OCI-LY3 (cell line): ENCODE results near the gene ARID5A.
"Not testable (repeated sequence)": the region's sequence is repeated elsewhere in the genome, so short reads cannot be mapped to it uniquely, and the experiment has no call there.

Source experiments
- H2AFZ ChIP-seq: fragments of 200-600, 300-600 bp; shearing (Covaris generic); 2 replicates; pipeline ENCODE4 v1.6.0; 2014; ENCODE audit warnings: antibody characterized with exemption, low read depth, low read length
- H3K27ac ChIP-seq: fragments of 200-600, 300-600 bp; sonication (generic); 2 replicates; pipeline ENCODE4 v1.5.1; 2014; ENCODE audit warnings: mild to moderate bottlenecking, low read length, moderate library complexity, mixed read lengths
- H3K27me3 ChIP-seq: fragments of 200-600, 300-600 bp; sonication (generic); 2 replicates; pipeline ENCODE4 v1.6.1; 2014; ENCODE audit warnings: low read depth, low read length, mixed read lengths
- H3K36me3 ChIP-seq: fragments of 200-600, 300-600 bp; sonication (generic); replicated peaks from 2 replicates; pipeline ENCODE3; 2014; ENCODE audit warnings: low read depth, low read length, mixed read lengths
- H3K4me1 ChIP-seq: fragments of 300-600, 200-600 bp; sonication (generic); 2 replicates; pipeline ENCODE4 v1.6.1; 2014; ENCODE audit warnings: low read length, mixed read lengths
- H3K4me2 ChIP-seq: fragments of 200-600, 300-600 bp; sonication (generic); 2 replicates; pipeline ENCODE4 v1.6.1; 2014; ENCODE audit warnings: low read length, mixed read lengths
- H3K4me3 ChIP-seq: fragments of 300-600, 200-600 bp; sonication (generic); 2 replicates; pipeline ENCODE4 v1.5.1; 2014; ENCODE audit warnings: antibody characterized with exemption, mild to moderate bottlenecking, low read length, moderate library complexity
- H3K79me2 ChIP-seq: fragments of 300-600, 200-600 bp; shearing (Covaris generic); 2 replicates; pipeline ENCODE4 v1.6.1; 2014; ENCODE audit warnings: mild to moderate bottlenecking, low read length, mixed read lengths
- H3K9ac ChIP-seq: fragments of 300-600, 200-600 bp; shearing (Covaris generic); 2 replicates; pipeline ENCODE4 v1.6.0; 2014; ENCODE audit warnings: mild to moderate bottlenecking, low read length, moderate library complexity
- H3K9me3 ChIP-seq: fragments of 200-600, 300-600 bp; shearing (Covaris generic); 2 replicates; pipeline ENCODE4 v1.6.1; 2014; ENCODE audit warnings: low read length, mixed read lengths; ENCODE audit not compliant: insufficient read depth
- H4K20me1 ChIP-seq: fragments of 200-600, 300-600 bp; sonication (generic); 2 replicates; pipeline ENCODE4 v1.6.1; 2016; ENCODE audit warnings: low read length, mixed read lengths; ENCODE audit not compliant: insufficient read depth
- EZH2phosphoT487 ChIP-seq: fragments of 200-600 bp; shearing (Covaris generic); IDR thresholded peaks from 2 replicates; pipeline ENCODE4 v1.6.1; 2018; ENCODE audit warnings: antibody characterized with exemption, mixed run types, low read depth
- TF ChIP-seq, protein P1 (sequence below): fragments of 200-600, 300-600 bp; sonication (generic); IDR thresholded peaks from 2 replicates; pipeline ENCODE4 v1.5.1; 2014; ENCODE audit warnings: antibody characterized with exemption, low read length, low read depth

ARID5A gene

DNA sequence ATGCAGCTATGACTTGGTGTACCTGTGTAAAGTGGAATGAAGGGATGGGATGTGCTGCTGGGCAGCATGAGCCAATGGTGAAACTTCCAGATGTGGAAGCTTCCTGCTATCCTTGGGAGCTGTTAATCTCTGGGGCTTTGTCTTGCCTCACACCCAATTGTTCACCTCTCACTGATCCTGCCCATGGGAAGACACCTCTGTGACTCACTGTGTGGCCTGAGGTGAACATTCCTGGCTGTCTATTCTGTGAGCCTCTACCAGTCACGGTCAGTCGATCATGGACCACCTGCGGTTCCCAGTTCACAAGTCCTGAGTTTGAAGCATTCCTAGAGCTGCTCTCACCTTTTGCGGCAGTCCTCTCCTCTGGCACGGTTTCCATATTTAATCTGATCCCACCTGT lies 43.5 kb upstream of the ARID5A start:
- Histone ChIP-seq H3K4me2 (no peak overlapping the region), H3K9me3 (peaks cover 13% of the 10 kb centered on the region; the same call in 1 of the 2 replicates), H3K27ac (no peak overlapping the region), H2AFZ (no peak overlapping the region), H4K20me1 (no peaks in the 10 kb centered on the region), H3K79me2 (no peaks in the 10 kb centered on the region), H3K27me3 (peaks cover 18% of the 10 kb centered on the region; the same call in 1 of the 2 replicates), H3K36me3 (peaks cover 3% of the 10 kb centered on the region), H3K9ac (no peak overlapping the region), H3K4me3 (no peak overlapping the region), H3K4me1 (peaks cover 16% of the 10 kb centered on the region)
- no peak for TF ChIP-seq EZH2phosphoT487
- TF ChIP-seq, protein P1, sequence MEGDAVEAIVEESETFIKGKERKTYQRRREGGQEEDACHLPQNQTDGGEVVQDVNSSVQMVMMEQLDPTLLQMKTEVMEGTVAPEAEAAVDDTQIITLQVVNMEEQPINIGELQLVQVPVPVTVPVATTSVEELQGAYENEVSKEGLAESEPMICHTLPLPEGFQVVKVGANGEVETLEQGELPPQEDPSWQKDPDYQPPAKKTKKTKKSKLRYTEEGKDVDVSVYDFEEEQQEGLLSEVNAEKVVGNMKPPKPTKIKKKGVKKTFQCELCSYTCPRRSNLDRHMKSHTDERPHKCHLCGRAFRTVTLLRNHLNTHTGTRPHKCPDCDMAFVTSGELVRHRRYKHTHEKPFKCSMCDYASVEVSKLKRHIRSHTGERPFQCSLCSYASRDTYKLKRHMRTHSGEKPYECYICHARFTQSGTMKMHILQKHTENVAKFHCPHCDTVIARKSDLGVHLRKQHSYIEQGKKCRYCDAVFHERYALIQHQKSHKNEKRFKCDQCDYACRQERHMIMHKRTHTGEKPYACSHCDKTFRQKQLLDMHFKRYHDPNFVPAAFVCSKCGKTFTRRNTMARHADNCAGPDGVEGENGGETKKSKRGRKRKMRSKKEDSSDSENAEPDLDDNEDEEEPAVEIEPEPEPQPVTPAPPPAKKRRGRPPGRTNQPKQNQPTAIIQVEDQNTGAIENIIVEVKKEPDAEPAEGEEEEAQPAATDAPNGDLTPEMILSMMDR = no peak

DNA sequence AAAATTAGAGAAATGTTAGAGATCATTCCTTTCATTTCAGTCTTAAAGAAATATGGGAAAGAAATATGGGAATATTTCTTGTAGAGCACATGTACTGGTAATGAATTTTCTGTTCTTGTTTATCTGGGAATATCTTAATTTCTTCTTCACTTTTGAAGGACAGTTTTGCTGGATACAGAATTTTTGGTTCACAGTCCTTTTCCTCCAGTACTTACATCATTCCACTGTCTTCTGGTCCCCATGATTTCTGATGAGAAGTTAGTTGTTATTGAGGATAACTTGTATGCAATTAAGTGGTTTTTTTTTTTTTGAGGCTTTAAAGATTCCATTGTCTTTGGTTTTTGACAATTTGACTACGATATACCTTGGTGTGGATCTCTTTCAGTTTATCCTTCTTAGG lies 42.4 kb upstream of the ARID5A start:
- peaks cover 18% of the 10 kb centered on the region; the same call in 1 of the 2 replicates for H3K27me3 ChIP-seq
- no peak overlapping the region for H3K27ac ChIP-seq
- TF ChIP-seq, protein P1 = no peak
- TF ChIP-seq EZH2phosphoT487 = no peak

DNA sequence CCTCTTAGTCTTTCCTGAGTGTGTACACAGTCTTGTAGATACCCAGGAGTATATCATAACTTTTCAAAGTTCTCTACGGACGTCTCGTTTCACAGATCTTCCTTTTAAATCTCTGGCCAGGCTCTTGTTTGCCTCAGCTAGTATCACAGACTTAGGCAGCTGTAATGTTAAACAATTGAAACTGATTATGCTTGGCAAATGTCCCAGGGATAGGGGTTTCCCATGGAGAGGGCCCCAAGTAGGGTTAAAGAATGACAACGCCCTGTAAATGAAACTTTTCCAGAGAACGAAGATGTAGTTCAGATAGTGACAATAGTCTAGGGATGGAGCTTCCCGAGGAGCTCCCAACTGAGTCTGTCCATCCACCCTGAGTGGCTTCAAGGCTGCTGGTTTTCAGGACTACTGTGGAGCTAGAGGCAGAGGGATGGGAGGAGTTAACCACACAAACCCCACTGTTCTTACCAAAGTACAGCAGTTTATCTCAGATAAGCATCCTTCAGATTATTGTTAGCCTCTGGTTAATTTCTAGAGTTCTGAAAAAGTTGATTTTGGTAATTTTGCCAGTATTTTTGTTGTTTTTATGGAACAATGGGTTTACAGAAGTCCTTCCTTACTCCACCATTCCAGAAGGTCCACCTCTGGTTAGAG lies 40.4 kb upstream of the ARID5A start:
- Histone ChIP-seq H3K4me2 (no peak overlapping the region), H4K20me1 (no peaks in the 10 kb centered on the region), H3K9me3 (peaks cover 13% of the 10 kb centered on the region; the same call in 1 of the 2 replicates), H2AFZ (no peak overlapping the region), H3K9ac (no peak overlapping the region), H3K4me3 (no peak overlapping the region), H3K27ac (no peak overlapping the region), H3K4me1 (peaks cover 4% of the 10 kb centered on the region; the same call in 1 of the 2 replicates), H3K79me2 (no peaks in the 10 kb centered on the region), H3K36me3 (peaks cover 3% of the 10 kb centered on the region), H3K27me3 (peaks cover 18% of the 10 kb centered on the region; the same call in 1 of the 2 replicates)
- TF ChIP-seq, protein P1 = no peak
- no peak for TF ChIP-seq EZH2phosphoT487

More for the DNA sequence above, 42.4 kb upstream of the ARID5A start:
- H3K9me3 ChIP-seq = peaks cover 13% of the 10 kb centered on the region; the same call in 1 of the 2 replicates
- no peaks in the 10 kb centered on the region for H4K20me1 ChIP-seq
- peaks cover 3% of the 10 kb centered on the region for H3K36me3 ChIP-seq
- no peak overlapping the region for H3K9ac ChIP-seq
- H3K4me3 ChIP-seq = no peak overlapping the region
- peaks cover 14% of the 10 kb centered on the region for H3K4me1 ChIP-seq
- no peak overlapping the region for H3K4me2 ChIP-seq
- no peak overlapping the region for H2AFZ ChIP-seq
- H3K79me2 ChIP-seq = no peaks in the 10 kb centered on the region

DNA sequence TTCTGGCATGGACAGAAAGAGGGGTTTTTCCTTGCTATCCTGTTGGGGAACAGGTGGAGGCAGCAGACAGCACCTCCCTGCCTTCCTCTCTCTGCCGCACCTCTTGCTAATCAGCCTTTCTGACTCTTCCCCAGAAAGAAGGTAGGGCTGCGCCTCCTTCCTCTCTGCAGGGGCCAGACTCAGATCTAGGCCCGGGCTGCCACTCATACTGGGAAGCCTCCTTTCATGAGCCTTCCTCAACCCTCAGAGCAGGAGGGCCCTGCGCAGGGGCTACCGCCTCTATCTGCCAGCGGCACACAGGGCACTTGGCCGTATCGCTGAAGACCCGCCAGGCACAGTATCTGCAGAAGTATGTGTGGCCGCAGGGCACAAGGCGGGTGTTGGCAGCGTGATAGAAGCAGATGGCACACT lies 38.5 kb upstream of the ARID5A start:
- H3K4me3 ChIP-seq = no peak overlapping the region
- H3K79me2 ChIP-seq = no peaks in the 10 kb centered on the region
- peaks cover 18% of the 10 kb centered on the region; the same call in 1 of the 2 replicates for H3K27me3 ChIP-seq
- H2AFZ ChIP-seq = no peak overlapping the region
- TF ChIP-seq, protein P1 = no peak
- TF ChIP-seq EZH2phosphoT487 = no peak
- H3K27ac ChIP-seq = no peak overlapping the region
- H3K36me3 ChIP-seq = peaks cover 3% of the 10 kb centered on the region
- H4K20me1 ChIP-seq = no peaks in the 10 kb centered on the region
- H3K4me1 ChIP-seq = peaks cover 20% of the 10 kb centered on the region
- no peak overlapping the region for H3K4me2 ChIP-seq
- no peak overlapping the region for H3K9ac ChIP-seq
- peaks cover 13% of the 10 kb centered on the region; the same call in 1 of the 2 replicates for H3K9me3 ChIP-seq

DNA sequence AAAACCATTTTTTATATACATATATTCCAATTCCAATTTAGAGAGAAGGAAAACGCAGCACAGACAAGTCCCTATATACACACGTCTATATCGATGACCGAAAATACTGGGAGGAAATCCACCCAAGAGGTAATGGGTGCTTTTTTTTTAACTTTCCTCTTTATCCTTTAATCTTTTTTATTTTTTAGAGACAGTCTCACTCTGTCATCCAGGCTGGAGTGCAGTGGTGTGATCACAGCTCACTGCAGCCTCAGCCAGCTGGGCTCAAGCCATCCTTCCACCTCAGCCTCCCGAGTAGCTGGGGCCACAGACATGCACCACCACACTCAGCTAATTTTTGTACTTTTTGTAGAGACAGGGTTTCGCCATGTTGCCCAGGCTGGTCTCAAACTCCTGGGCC lies 37.9 kb upstream of the ARID5A start:
- not testable (repeated sequence) for H3K9ac ChIP-seq, H3K4me2 ChIP-seq, H3K79me2 ChIP-seq, H4K20me1 ChIP-seq, H3K27ac ChIP-seq, H3K36me3 ChIP-seq, H2AFZ ChIP-seq, H3K4me3 ChIP-seq
- peaks cover 20% of the 10 kb centered on the region for H3K4me1 ChIP-seq
- H3K9me3 ChIP-seq = peaks cover 13% of the 10 kb centered on the region; the same call in 1 of the 2 replicates
- H3K27me3 ChIP-seq = peaks cover 18% of the 10 kb centered on the region; the same call in 1 of the 2 replicates
